Activated CD8-positive, alpha-beta memory T cell treated with anti-CD3 and anti-CD28 coated beads for 4 hours (primary cell): ENCODE measurements around the gene MCC.

Experiments
- DNase-seq, 2 donors: peaks; one replicate each; pipeline ENCODE4 v3.0.0-alpha.2; 2020; ENCODE audit warnings: low read depth in 2 of 2

MCC gene

DNA sequence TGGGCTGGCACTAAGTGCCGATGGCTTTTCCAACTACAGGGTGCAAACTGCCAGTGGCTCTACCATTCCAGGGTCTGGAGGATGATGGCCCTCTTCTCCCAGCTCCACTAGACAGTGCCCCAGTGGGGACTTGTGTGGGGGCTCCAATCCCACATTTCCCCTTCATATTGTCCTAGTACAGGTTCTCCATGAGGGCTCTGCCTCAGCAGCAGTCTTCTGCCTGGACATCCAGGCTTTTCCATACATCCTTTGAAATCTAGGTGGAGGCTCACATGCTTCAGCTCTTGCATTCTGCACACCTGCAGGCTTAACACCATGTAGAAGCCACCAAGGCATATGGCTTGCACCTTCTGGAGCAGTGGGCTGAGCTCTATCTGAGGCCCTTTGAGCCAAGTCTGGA, 123.8 kb downstream of the MCC start:
- no peak for DNase-seq

DNA sequence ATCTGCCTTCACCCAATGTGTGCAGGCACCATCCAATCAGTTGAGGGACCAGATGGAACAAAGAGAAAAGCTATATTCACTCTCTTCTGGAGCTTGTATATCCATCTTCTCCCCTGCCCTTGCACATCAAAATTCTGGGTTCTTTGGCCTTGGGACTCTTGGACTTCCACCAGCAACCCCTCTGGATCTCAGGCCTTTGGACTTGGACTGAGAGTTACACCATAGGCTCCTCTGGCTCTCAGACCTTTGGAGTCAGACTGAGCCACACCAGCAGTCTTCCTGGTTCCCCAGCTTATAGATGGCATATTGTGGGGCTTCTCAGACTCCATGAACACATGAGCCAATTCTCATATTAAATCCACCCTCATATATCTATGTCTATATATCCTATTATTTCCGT, 126.6 kb downstream of the MCC start:
- no peak for DNase-seq

DNA sequence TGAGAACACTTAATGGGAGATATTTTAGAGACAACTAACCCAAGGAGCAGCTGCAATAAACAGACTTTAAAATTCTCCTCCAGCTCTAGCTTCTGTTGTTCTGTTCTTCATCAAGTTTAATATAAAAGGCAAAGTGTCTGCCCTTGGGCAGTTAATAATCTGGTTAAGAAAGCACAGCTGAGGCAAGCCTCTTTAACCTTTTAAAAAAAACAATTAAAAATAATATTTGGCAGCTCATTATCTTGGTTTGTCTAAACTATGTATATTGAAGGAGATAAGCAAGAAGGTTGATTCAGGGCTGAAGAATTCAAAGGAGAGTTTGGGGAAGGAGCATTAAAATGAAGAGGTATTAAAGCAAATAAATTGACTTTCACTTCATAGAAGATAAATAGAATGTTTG, 128.8 kb downstream of the MCC start:
- no peak for DNase-seq

DNA sequence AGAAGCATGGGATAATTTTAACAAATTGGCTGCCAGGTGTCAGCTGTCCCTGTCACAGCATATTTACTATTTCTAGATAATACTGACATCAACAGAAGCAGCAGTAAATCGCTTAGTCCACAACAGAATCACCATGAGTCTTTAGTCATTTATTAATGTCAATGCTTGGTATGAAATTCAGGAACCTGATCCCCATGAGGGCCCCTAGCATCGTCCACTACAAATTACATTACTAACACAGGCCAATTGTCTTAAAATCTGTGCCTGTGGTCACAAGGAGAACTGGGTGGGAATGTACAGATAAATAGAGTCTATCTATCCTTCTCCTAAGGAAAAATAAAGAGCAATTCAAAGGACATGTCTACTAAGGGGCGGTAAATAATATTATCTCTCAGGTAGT, 129.6 kb downstream of the MCC start:
- DNase-seq, result no peak

DNA sequence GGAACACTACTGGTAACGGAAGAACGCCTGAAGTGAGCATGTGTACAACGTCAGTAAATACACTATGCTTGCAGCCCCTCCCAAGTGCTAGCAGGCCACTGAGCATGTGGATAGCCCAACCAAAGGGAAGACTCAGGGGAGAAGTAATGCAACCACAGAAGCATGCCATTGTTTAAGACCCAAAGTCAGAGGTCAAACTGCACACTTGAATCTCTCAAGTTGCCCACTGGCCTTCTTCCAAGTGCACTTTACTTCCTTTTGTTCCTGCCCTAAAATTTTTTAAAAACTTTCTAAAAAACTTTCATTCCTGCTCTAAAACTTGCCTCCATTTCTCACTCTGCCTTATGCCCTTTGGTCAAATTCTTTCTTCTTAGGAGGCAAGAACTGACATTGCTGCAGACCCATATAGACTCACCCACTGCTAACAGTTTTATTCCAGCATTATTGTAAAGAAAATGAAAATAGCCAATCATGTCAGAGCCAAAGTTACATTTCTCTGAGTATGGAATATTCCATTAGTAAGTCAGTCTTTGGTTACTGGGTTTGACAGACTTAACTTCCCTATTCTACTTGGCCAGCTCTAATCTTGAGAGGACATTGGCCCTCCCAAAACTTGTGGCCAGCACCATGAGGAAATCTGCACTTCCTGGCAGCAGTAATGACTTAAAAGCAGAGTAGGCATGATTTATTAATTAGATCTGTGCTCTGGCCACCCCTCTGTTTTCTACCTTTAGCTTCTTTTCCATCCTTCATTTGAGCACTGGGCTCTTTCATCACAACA, 130.4 kb downstream of the MCC start:
- DNase-seq, result no peak

DNA sequence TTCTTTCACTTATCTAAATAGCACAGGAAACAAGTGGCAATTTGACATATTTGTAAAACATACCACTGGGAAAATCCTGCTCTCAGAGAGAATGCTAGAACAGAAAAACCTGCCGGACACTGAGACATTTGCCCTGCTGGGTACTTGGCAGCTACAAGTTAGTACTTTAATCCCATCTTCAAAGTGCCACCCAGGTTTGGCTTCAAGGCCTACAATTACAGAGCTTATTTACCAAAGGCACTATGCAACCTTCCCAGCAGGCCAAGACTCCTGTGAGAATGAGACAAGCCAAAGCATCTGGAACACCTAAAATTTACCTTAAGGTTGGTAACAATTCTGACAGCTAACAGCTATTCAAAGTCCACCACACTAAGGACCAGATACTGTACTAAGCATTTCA, 131.8 kb downstream of the MCC start:
- no peak for DNase-seq

DNA sequence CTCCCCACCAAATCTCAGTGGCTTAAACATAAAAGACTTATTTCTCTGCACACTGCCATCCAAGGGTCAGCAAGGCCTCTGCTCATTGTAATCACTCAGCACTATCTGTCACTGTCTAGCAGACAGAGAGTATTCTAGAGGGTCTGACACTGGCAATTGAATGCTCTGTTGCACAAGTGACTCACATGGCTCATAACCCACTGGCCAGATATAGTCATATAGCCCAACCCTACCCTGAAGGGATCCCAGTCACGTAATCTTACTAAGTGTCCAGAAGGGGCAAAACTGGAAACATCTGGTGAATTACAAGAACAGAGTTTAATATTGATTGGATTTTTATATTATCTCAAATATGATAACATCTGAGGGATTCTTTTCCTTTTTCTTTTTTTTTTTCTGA, 134.2 kb downstream of the MCC start:
- DNase-seq, result no peak

DNA sequence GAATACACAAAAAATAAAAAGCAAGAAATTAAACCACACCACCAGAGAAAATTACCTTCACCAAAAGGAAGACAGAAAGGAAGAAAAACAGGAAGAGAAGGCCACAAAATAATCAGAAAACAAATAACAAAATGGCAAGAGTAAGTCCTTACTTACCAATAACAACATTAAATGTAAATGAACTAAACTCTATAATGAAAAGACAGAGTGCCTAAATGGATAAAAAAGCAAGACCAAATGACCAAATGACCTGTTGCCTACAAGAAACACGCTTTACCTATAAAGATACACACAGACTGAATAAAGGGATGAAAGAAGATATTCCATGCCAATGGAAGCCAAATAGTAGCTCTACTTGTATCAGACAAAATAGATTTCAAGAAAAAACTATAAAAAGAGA, 140.7 kb downstream of the MCC start:
- no peak for DNase-seq

DNA sequence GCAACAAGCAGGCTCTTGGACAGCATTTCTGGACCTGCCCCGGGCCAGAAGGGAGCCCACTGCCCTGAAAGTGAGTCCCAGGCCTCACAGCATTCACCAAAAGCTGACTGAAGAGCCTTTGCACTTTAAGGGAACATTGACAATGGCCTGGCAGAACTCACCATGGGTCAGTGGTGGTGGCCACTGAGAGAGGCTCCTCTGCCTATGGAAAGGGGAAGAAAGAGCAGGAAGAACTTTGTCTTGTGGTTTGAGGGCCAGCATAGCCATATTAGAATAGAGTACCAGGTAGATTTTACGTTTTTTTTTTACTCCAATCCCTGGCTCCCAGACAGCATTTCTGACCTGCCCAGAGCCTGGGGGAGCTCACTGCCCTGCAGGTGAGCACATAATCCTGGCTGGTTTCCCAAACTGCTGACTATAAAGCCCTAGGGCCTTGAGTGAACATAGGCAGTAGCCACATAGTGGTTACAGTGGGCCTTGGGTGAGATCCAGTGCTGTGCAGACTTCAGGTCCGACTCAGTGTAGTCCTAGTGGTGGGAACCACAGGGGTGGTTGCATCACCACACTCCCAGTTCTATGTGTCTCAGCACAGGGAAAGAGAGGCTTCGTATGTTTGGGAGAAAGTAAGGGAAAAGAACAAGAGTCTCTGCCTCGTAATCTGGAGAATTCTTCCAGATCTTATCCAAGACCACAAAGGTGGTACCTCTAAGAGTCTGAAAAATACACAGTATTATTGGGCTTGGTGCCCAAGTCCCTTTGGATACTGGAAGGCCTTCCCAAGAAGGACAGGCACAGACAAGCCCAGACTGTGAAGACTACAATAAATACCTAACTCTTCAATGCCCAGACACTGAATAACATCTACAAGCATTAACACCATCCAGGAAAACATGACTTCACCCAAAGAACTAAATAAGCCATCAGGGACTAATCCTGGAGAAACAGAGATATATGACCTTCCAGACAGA, 143.0 kb downstream of the MCC start:
- no peak for DNase-seq

DNA sequence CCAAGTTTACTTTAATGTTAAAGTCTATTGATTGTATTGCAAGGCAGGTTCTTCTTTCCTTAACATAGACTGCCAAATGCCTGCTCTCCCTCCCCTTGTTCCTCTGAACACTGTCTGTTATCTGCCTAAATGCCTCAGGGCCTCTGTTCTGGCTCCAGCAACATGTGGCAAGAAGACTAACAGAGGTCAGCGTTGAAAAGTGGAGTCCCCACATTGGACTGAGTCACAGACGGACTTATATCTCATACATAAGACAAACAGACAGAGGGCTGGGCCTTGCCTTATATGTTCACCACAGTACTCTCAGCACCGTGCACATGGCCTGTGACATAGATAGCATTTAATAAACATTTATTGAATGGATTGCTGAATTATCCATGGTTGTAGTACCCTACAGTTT, 144.9 kb downstream of the MCC start:
- DNase-seq, result no peak

DNA sequence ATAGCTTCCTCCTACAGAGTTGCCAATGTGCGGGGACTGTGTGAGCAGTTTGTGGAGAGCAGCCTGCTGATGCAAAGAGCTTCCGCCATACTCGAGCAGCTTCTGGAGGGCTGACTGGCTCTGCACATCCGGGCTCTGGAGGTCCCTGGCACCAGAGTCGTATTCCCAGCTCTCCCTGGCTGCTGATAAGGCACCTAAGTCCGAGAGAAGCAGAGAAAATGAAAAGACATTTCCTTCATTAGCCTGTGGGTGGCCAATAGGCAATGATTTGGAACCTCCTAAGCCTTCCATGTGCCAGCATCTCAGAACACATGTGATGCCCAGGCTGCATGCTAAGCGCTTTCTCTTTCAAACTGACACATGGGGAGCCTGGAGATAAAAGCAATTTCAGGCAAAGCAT, 147.7 kb downstream of the MCC start:
- DNase-seq, result no peak

DNA sequence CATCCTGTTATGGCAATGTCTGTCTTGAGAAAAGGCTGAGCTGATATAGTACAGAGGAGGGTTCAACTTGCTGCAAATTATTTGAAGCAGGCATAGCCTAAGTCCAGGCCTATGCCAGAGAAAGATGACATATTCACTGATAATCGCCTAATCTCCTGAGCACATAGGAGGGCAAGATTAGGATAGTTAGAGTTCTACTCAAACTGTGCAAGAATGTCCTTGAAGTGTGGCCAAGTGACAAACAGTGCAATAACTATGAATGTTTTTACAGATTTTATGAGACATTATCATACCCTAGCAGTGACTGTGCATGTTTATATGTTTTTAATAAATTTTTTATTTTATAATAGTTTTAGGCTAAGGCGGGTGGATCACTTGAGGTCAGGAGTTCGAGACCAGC, 149.6 kb downstream of the MCC start:
- DNase-seq, result no peak

DNA sequence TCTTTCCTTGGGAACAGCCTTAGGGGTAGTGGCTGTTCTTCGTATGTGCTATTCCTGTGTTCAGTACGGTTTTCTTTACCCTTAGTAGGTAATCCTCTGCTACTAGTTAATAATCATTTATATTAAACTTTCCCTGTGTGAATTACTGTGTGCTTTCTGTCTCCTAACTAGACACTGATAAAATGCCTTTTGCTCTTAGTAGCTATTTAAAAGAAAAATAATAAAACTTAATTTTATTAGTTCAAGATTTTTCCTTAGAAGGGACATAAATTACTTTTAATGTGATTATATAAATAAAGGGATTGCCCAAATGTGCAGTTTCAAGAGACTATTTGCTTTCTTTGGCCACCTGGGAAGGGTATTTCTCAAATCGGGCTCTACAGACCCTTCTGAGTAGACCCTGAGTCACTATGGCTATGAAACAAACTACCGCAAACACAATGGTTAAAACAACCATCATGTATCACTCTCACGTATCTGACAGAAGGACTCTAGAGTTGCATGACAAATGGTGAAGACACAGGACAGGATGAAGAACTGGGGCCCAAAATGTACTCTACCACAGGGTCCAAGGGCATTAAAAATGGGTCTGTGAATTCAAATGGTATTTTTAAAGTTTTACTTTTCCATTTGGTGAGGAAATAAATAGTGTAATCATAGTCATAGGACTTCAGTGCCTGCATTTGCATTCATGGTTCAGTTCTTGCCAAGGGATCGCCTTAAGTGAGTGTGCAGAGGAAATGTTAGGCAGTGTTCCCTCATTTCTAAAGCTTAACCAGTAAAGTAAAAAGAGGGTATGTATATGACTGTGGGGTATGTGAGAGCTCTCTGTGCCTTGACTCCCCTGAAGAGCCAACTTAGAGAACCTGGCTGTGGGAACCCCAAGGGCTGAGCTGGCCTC, 150.5 kb downstream of the MCC start:
- no peak for DNase-seq

DNA sequence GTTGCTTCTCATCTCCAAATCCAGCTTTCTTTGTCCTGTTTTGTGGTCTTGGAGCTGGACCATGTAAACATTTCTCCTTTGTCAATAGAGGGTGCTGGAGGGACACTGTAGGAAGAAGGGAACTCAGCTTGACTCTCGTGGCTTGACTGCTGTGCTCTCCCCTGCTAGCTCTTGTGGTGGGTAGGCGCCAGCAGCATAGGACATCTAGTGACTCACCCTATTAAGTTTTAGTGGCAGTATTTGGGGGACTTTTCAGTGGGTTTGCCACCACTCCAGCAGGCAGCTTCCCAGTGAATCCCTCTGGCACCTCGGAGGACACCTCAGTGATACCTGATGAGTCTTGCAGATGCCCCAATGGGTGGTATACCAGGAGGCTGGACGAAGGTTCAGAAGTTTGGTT, 151.3 kb downstream of the MCC start:
- DNase-seq, result no peak

DNA sequence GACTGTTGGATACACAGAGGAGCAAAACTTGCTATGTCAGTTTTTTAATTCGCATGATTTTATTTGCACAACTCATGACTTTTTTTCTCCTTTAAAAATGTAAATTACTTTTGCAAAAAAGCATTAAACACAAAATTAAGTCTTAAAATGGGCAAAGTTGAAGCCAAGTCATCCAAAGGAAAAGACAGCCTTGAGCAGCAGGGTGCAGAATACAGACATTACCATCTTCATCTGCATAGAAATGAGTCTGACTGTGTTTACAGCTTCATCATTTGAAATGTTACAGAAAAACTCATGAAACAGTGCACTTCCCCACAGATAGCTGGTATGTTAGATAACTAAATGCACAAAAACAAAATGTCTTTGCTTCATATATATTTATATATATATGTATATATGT, 154.8 kb downstream of the MCC start:
- DNase-seq, result no peak

DNA sequence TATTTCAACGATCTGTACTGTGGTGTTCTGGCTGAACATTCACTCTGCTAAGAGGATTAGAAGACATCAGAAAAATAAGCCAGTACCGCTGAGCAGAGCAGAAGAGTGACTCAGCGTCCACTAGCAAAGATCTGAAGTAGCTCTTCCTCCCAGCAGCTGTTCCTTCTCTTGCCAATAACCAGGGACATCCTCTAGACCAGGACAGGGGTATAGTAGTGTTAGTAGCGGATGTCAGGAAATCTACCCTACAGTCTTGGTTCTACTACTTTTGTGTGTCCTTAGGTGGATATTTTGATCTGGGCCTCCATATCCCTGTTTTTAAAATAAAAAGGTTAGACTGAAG, 157.1 kb downstream of the MCC start:
- no peak for DNase-seq

DNA sequence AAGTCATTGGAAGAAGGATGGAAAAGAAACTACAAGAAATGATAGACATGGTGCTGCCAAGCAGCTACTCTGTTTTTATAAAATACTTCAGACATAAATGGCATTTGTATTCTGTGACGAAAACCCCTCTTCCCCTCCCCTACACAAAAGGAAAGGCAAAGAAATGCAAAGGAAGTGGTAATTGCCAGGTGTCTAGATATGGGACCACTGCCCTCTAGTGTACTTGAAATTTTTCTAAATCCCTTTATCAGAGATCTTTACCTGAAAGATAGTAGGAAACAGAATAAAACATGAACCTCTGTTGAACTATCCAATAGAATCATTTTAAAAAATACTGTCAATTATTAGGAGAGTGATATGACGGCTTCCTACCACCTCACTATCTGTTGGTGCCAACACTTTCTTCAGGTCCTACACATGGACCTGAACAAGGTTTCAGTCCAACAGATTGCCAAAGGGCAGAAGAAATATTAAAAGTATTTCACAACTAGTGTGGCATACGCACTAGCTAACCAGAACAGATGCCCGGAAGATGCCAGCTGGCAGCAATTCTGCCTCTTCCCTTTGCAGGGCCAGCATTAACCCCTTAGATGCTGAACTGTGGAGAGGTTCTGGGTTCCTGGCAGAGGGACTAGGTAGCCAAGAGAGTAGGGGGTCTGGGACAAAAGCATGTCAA, 157.6 kb downstream of the MCC start:
- DNase-seq, result no peak

DNA sequence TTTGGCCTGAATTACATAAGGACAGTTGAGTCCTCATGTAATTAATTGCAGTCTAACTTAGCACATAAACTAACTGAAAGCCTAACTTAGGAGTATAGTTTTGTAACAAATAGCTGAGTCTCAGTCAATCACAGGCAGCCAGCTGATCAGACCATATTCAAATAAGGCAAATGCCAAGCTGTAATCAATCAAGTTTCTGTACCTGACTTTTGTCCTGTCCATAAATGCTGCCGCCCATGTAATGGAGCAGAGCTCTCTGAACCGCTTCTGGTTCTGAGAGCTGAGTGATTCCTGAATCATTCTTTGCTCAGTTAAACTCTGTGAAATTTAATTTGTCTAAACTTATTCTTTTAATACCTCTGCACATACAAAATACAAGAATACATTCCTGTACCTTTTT, 158.3 kb downstream of the MCC start:
- no peak for DNase-seq

DNA sequence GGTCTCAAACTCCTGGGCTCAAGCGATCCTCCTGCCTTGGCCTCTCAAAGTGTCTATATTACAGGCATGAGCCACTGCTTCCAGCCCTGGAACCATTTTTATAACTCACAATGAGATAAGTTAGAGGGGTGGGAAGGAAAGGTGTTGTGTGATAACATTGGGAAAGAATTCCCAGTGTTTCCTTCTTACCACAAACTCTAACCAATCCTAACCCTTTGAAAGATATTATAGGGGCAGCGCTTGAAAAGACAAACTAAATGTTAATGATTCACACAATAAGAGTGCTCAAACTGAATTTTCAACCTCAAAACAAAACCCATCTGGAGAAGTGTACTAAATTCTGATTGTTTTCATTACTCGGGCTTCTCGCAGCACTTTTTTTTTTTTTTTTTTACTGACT, 163.2 kb downstream of the MCC start:
- no peak for DNase-seq

DNA sequence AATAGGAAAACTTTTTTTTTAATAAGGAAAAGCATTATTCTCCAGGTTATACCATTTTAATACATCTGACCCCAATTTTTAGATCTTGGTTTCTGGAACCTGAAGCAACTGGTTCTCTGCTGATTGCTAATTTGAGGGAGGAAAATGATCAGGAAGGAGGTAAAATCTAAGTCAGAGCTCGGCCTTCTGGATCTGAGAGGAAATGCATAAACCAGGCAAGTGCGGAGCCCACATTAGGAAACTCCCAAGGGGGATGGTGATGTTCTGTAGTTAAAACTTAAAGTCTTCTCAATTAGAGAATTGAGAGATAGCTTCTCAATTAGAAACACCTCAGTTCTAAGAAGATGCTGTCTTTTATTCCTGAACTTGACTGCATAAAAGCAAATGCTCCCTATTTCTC, 167.0 kb downstream of the MCC start:
- DNase-seq, result no peak

DNA sequence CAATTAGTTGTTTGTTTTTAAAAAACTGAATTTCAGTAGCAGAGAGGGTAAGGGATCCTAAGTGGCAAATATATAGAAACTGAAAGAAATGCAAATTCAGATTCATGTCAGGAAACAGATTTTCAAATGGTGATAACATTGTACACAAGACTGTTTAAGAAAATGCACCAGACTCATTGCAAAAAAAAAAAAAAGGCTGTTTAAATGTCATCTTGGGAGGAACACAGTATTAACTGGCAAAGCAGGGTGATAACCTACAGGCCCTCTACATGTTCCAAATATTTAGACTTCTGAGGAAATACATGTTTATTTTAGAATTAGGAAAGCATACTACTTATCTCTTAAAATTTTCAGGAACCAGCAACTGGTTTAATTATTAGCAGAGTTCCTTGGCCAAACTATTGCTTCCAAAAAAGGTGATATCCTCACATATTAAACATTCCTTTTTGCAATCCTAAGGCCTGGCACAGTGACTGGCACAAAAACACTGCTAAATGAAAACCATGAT, 167.9 kb downstream of the MCC start:
- DNase-seq, result no peak
